Upper lobe of left lung (tissue), 4 donors: ENCODE measurements around the gene MAGEF1.

ENCODE experiments used
- POLR2A ChIP-seq, 4 donors: fragments of 450-650 bp; IDR thresholded peaks; one replicate each; pipeline ENCODE4 v1.5.1; 2016 to 2017; ENCODE audit warnings: antibody characterized with exemption in 4 of 4, mild to moderate bottlenecking in 2 of 4
- POLR2AphosphoS5 ChIP-seq, 2 donors: sonication (generic); formaldehyde crosslinking; IDR thresholded peaks; one replicate each; pipeline ENCODE4 v1.5.1; 2017; ENCODE audit warnings: antibody characterized with exemption in 2 of 2

- TF ChIP-seq POLR2AphosphoS5 (IDR thresholded peaks at IDR 0.05) (no peak), POLR2A (IDR thresholded peaks at IDR 0.05) (no peak)
Measured at GRCh38 chr3:184759666-184760200, 47.9 kb upstream of the MAGEF1 start.
